Testis (tissue), 3 donors: ENCODE results near the gene SMC1B. TPM values are rescaled to one million over a fixed set of nuclear protein-coding genes. Genes with fewer than 3 reads are reported as not detected.

Experiments
- DNase-seq: peaks from one replicate; pipeline ENCODE4 v3.0.0-alpha.2; 2019
- H3K27ac ChIP-seq, 2 donors: fragments of 200-600 bp; sonication (generic); one replicate each; pipeline ENCODE4 v1.5.1; 2019
- H3K27me3 ChIP-seq: fragments of 200-600 bp; sonication (generic); one replicate; pipeline ENCODE4 v1.5.1; 2019
- H3K36me3 ChIP-seq: fragments of 200-600 bp; sonication (generic); one replicate; pipeline ENCODE4 v1.5.1; 2017; ENCODE audit warnings: low read depth; ENCODE audit errors: missing control alignments
- H3K4me1 ChIP-seq: fragments of 200-600 bp; sonication (generic); one replicate; pipeline ENCODE4 v1.5.1; 2019
- H3K4me3 ChIP-seq, 2 donors: fragments of 200-600 bp; sonication (generic); one replicate each; pipeline ENCODE4 v1.5.1; 2017 to 2019
- H3K9me3 ChIP-seq: fragments of 200-600 bp; sonication (generic); one replicate; pipeline ENCODE4 v1.5.1; 2017
- POLR2A ChIP-seq: fragments of 450-650 bp; IDR thresholded peaks from one replicate; pipeline ENCODE4 v1.6.1; 2017; ENCODE audit warnings: antibody characterized with exemption, mild to moderate bottlenecking, moderate library complexity
- WGBS, 2 donors: methylation state at CpG; one replicate each; pipeline ENCODE4 v1.1.5; 2018; 5-methylcytosine and 5-hydroxymethylcytosine counted together
- intact Hi-C: fragments of 100-400 bp; cut with DNase I; formaldehyde crosslinking; loops from one replicate; pipeline ENCODE4 v1.15.1; 2023; ENCODE audit warnings: low total_unique reads
- polyA plus RNA-seq: library from polyadenylated mRNA; stranded (reverse); fragments of 350-450 nt; fragmentation: Illumina TruSeq; extraction: RNeasy Lipid Tissue Mini Kit (QIAGEN cat#74804); gene quantifications from one replicate; pipeline ENCODE4 v1.2.3, GENCODE V29; 2014; ENCODE audit warnings: low read depth, low replicate concordance; ENCODE audit not compliant: insufficient read depth
- total RNA-seq, 2 donors: library from RNA; depleted of rRNA; stranded (reverse); fragments of >200 nt; gene quantifications; one replicate each; pipeline ENCODE4 v1.2.3, GENCODE V29; 2016
- TF ChIP-seq, protein P1 (sequence below), 3 experiments: fragments of 450-650 bp in 2 of 3; fragments of 200-600 bp in 1 of 3; sonication (generic) in 1 of 3; IDR thresholded peaks; one replicate each; pipeline ENCODE4 v1.5.1; 2016 to 2019; ENCODE audit warnings: antibody characterized with exemption in 3 of 3, mild to moderate bottlenecking in 2 of 3, moderate library complexity in 1 of 3

The SMC1B gene
- total and polyA plus RNA-seq, 3 donors from 2014 or later, result 10.1 to 46.8 (median 24.7) TPM

DNA sequence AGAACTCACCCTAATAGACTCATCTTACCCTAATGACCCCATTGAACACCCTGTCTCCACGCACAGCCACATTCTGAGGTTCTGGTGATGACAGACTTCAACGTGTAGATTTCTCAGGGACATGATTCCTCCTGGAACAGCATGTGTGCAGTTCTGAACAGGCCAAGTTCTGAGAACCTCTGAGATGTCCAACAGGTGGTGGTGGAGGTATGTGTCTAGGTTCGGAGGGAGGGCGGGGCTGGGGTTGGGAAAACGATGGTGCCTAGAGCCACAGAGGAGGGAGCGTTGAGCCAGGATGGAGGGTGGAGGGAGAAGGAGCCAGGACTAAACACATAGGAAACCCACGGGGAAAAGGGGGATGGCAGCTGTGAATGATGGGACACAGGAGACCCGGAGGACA is 45.8 kb upstream of the SMC1B start:
- intact Hi-C loops, result no loop called here
- no peaks in the 10 kb centered on the region for H3K9me3 ChIP-seq
- H3K36me3 ChIP-seq, result no peaks in the 10 kb centered on the region
- H3K27me3 ChIP-seq, result no peaks in the 10 kb centered on the region
- 89 to 95% methylated on average over 7 to 8 of the region's 8 CpGs for WGBS, 2 donors
- no peaks in the 10 kb centered on the region for H3K4me1 ChIP-seq
- H3K27ac ChIP-seq, result no peak overlapping the region
- no peak overlapping the region for H3K4me3 ChIP-seq
- TF ChIP-seq, protein P1, sequence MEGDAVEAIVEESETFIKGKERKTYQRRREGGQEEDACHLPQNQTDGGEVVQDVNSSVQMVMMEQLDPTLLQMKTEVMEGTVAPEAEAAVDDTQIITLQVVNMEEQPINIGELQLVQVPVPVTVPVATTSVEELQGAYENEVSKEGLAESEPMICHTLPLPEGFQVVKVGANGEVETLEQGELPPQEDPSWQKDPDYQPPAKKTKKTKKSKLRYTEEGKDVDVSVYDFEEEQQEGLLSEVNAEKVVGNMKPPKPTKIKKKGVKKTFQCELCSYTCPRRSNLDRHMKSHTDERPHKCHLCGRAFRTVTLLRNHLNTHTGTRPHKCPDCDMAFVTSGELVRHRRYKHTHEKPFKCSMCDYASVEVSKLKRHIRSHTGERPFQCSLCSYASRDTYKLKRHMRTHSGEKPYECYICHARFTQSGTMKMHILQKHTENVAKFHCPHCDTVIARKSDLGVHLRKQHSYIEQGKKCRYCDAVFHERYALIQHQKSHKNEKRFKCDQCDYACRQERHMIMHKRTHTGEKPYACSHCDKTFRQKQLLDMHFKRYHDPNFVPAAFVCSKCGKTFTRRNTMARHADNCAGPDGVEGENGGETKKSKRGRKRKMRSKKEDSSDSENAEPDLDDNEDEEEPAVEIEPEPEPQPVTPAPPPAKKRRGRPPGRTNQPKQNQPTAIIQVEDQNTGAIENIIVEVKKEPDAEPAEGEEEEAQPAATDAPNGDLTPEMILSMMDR (IDR thresholded peaks at IDR 0.05), result no peak
- no peak for TF ChIP-seq POLR2A
- no peak for DNase-seq

GRCh38 chr22:45458532-45458931 is 45.1 kb upstream of the SMC1B start:
- no peak for TF ChIP-seq POLR2A
- TF ChIP-seq, protein P1 (IDR thresholded peaks at IDR 0.05), result no peak
- no peaks in the 10 kb centered on the region for H3K9me3 ChIP-seq
- no peaks in the 10 kb centered on the region for H3K4me1 ChIP-seq
- H3K36me3 ChIP-seq, result no peaks in the 10 kb centered on the region
- H3K27me3 ChIP-seq, result no peaks in the 10 kb centered on the region
- no peak overlapping the region for H3K27ac ChIP-seq
- intact Hi-C loops, result no loop called here
- no peak for DNase-seq
- 97 to 99% methylated on average over 13 of the region's 13 CpGs for WGBS, 2 donors
- H3K4me3 ChIP-seq, result no peak overlapping the region

DNA sequence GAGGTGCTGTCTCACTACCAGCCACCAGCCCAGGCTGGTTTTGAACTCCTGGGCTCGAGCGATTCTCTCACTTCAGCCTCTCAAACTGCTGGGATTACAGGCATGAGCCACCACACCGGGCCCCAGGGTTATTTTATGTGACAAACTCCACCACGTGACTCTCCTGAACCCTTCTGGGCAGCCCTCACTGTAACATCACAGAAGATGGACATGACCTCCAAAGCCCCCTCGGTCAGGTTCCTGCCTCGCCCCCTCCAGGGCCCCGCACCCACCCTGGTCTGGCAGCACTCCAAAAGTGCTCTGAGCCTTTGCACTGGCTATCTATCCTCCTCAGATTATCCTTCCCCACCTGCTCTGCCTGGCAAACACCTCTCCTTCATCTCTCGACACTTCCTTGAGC is 43.4 kb upstream of the SMC1B start:
- H3K9me3 ChIP-seq, result no peaks in the 10 kb centered on the region
- TF ChIP-seq, protein P1 (IDR thresholded peaks at IDR 0.05), result no peak
- no peak for TF ChIP-seq POLR2A
- WGBS, 2 donors, result 85 to 91% methylated on average over 8 of the region's 8 CpGs
- no peaks in the 10 kb centered on the region for H3K4me1 ChIP-seq
- H3K4me3 ChIP-seq, result no peak overlapping the region
- H3K27ac ChIP-seq, result no peak overlapping the region
- DNase-seq, result no peak
- intact Hi-C loops, result no loop called here
- H3K27me3 ChIP-seq, result no peaks in the 10 kb centered on the region
- no peaks in the 10 kb centered on the region for H3K36me3 ChIP-seq

DNA sequence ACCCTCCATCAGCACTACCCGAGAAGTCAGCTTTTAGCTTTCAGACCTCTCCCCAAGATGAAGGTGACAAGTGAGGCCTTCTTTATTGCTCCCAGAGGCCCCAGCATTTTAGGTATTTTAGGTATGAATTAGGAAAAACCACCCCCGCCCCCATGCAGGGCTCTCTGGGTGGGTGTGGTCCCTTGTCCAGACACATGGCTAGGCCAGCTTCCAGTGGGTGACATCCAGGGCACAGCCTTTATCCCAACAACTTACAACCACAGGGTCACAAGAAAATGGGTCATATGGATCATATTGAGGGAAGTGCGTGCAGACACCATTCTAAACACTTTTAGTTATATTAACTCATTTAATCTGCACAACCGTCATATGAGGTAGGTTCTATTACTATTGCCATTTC is 42.2 kb upstream of the SMC1B start:
- Histone ChIP-seq H3K4me3 (no peak overlapping the region), H3K9me3 (no peaks in the 10 kb centered on the region), H3K36me3 (no peaks in the 10 kb centered on the region), H3K4me1 (no peaks in the 10 kb centered on the region), H3K27me3 (no peaks in the 10 kb centered on the region), H3K27ac (no peak overlapping the region)
- WGBS, 2 donors, result 94 to 99% methylated on average over 4 of the region's 4 CpGs
- intact Hi-C loops, result no loop called here
- no peak for DNase-seq
- no peak for TF ChIP-seq POLR2A
- TF ChIP-seq, protein P1 (IDR thresholded peaks at IDR 0.05), result no peak

- 89% methylated on average over 14 of the region's 14 CpGs for WGBS, 2 donors
- no peak overlapping the region for H3K27ac ChIP-seq
- no peaks in the 10 kb centered on the region for H3K9me3 ChIP-seq
- intact Hi-C loops, result no loop called here
- TF ChIP-seq, protein P1 (IDR thresholded peaks at IDR 0.05), result no peak
- no peak for TF ChIP-seq POLR2A
- H3K27me3 ChIP-seq, result no peaks in the 10 kb centered on the region
- H3K4me1 ChIP-seq, result no peaks in the 10 kb centered on the region
- DNase-seq, result no peak
- H3K36me3 ChIP-seq, result no peaks in the 10 kb centered on the region
- no peak overlapping the region for H3K4me3 ChIP-seq
Measured at GRCh38 chr22:45455212-45455611, 41.8 kb upstream of the SMC1B start.
